ENCODE measurements around the gene MYOD1. TPM values are rescaled to one million over a fixed set of nuclear protein-coding genes. Genes with fewer than 3 reads are reported as not detected.

The MYOD1 gene
- total RNA-seq, 4 donors from 2014 or later: not detected

- Histone ChIP-seq H3K4me3 (no peak overlapping the region), H3K4me1 (no peaks in the 10 kb centered on the region), H3K9me3 (no peaks in the 10 kb centered on the region), H3K36me3 (no peaks in the 10 kb centered on the region), H3K27ac (no peak overlapping the region), H3K27me3 (peaks cover 20% of the 10 kb centered on the region)
- 90% methylated on average over 2 of the region's 19 CpGs for WGBS
- no peak for TF ChIP-seq EP300 (IDR thresholded peaks at IDR 0.05)
- TF ChIP-seq POLR2A (IDR thresholded peaks at IDR 0.05): no peak
- TF ChIP-seq POLR2AphosphoS5 (IDR thresholded peaks at IDR 0.05): no peak
- TF ChIP-seq CTCF (IDR thresholded peaks at IDR 0.05): no peak
- DNase-seq (ENCODE audit: low spot score in 2 of 2): peak in 1 of 2 donors; percentile 40
Measured at GRCh38 chr11:17748761-17749721, 29.7 kb downstream of the MYOD1 start.

- no peak for TF ChIP-seq POLR2A (IDR thresholded peaks at IDR 0.05)
- no peak for TF ChIP-seq EP300 (IDR thresholded peaks at IDR 0.05)
- Histone ChIP-seq H3K4me1 (no peaks in the 10 kb centered on the region), H3K4me3 (no peak overlapping the region), H3K9me3 (no peaks in the 10 kb centered on the region), H3K36me3 (no peaks in the 10 kb centered on the region), H3K27ac (no peak overlapping the region), H3K27me3 (peaks cover 20% of the 10 kb centered on the region)
- 69% methylated on average over 12 of the region's 13 CpGs for WGBS
- no peak for DNase-seq (ENCODE audit: low spot score in 2 of 2)
Measured at GRCh38 chr11:17750013-17750800, 30.8 kb downstream of the MYOD1 start.

- 67% methylated on average over 2 of the region's 2 CpGs for WGBS
- DNase-seq (ENCODE audit: low spot score in 2 of 2): no peak
- TF ChIP-seq POLR2AphosphoS5 (IDR thresholded peaks at IDR 0.05): no peak
- no peak for TF ChIP-seq EP300 (IDR thresholded peaks at IDR 0.05)
- Histone ChIP-seq H3K27ac (no peak overlapping the region), H3K27me3 (peaks cover 17% of the 10 kb centered on the region), H3K4me1 (no peaks in the 10 kb centered on the region), H3K36me3 (no peaks in the 10 kb centered on the region), H3K4me3 (no peak overlapping the region), H3K9me3 (no peaks in the 10 kb centered on the region)
Measured at GRCh38 chr11:17750801-17751165, 31.4 kb downstream of the MYOD1 start.

GRCh38 chr11:17751558-17751957 lies 32.2 kb downstream of the MYOD1 start:
- WGBS: 69% methylated on average over 2 of the region's 2 CpGs
- Histone ChIP-seq H3K27ac (no peak overlapping the region), H3K36me3 (no peaks in the 10 kb centered on the region), H3K4me3 (no peak overlapping the region), H3K4me1 (no peaks in the 10 kb centered on the region), H3K9me3 (no peaks in the 10 kb centered on the region), H3K27me3 (peaks cover 18% of the 10 kb centered on the region)
- TF ChIP-seq CTCF (IDR thresholded peaks at IDR 0.05) (no peak), POLR2AphosphoS5 (IDR thresholded peaks at IDR 0.05) (no peak), EP300 (IDR thresholded peaks at IDR 0.05) (no peak)
- no peak for DNase-seq (ENCODE audit: low spot score in 2 of 2)

GRCh38 chr11:17752144-17752543 lies 32.8 kb downstream of the MYOD1 start:
- no peaks in the 10 kb centered on the region for H3K36me3 ChIP-seq
- TF ChIP-seq POLR2A (IDR thresholded peaks at IDR 0.05) (no peak), CTCF (IDR thresholded peaks at IDR 0.05) (no peak), EP300 (IDR thresholded peaks at IDR 0.05) (no peak), POLR2AphosphoS5 (IDR thresholded peaks at IDR 0.05) (no peak)
- no peaks in the 10 kb centered on the region for H3K4me1 ChIP-seq
- DNase-seq (ENCODE audit: low spot score in 2 of 2): no peak
- H3K4me3 ChIP-seq: no peak overlapping the region
- no peak overlapping the region for H3K27ac ChIP-seq
- peaks cover 18% of the 10 kb centered on the region for H3K27me3 ChIP-seq
- no peaks in the 10 kb centered on the region for H3K9me3 ChIP-seq
- WGBS: 85% methylated on average over 7 of the region's 7 CpGs

GRCh38 chr11:17753153-17753552 lies 33.8 kb downstream of the MYOD1 start:
- Histone ChIP-seq H3K4me1 (no peaks in the 10 kb centered on the region), H3K27me3 (peaks cover 8% of the 10 kb centered on the region), H3K4me3 (no peak overlapping the region), H3K9me3 (no peaks in the 10 kb centered on the region), H3K36me3 (no peaks in the 10 kb centered on the region), H3K27ac (no peak overlapping the region)
- no peak for DNase-seq (ENCODE audit: low spot score in 2 of 2)
- TF ChIP-seq POLR2A (IDR thresholded peaks at IDR 0.05): no peak
- TF ChIP-seq CTCF (IDR thresholded peaks at IDR 0.05): no peak
- TF ChIP-seq EP300 (IDR thresholded peaks at IDR 0.05): no peak
- 81% methylated on average over 4 of the region's 5 CpGs for WGBS
